NB4 (cell line): Measurements from ENCODE around the gene MYH9.

Source experiments
- DNase-seq: peaks from one replicate; pipeline ENCODE4 v3.0.0; 2010; ENCODE audit warnings: low read depth
- H3K4me3 ChIP-seq: one replicate; pipeline ENCODE4 v1.5.1; 2011; ENCODE audit warnings: mild to moderate bottlenecking, low read depth, low read length, moderate library complexity
- CTCF ChIP-seq: IDR thresholded peaks from one replicate; pipeline ENCODE4 v1.5.1; 2012; ENCODE audit warnings: low read depth, low read length
- MAX ChIP-seq: IDR thresholded peaks from 2 replicates; pipeline ENCODE4 v1.6.1; 2011; ENCODE audit warnings: low read depth, low read length
- MYC ChIP-seq: IDR thresholded peaks from 2 replicates; pipeline ENCODE4 v1.6.1; 2011; ENCODE audit warnings: low read depth, low read length
- POLR2A ChIP-seq: IDR thresholded peaks from 2 replicates; pipeline ENCODE4 v1.6.1; 2011; ENCODE audit warnings: mild to moderate bottlenecking; ENCODE audit not compliant: insufficient read length; ENCODE audit errors: extremely low read depth

MYH9 gene

GRCh38 chr22:36386900-36387708 is 663 bp downstream of the MYH9 start:
- TF ChIP-seq MAX = 0 out of 2 replicates have a peak, but pooled peaks have one; percentile 16
- no peak for TF ChIP-seq POLR2A
- peak; percentile 89 for DNase-seq
- H3K4me3 ChIP-seq = peak overlapping the region; percentile 91

- H3K4me3 ChIP-seq = peak overlapping the region; percentile 91
- TF ChIP-seq MAX (no peak), POLR2A (no peak), MYC (no peak), CTCF (no peak)
- DNase-seq = peak; percentile 68
Measured at GRCh38 chr22:36386351-36386899, 1.3 kb downstream of the MYH9 start.

GRCh38 chr22:36385491-36386350 is 2.0 kb downstream of the MYH9 start:
- H3K4me3 ChIP-seq = peak overlapping the region; percentile 91
- TF ChIP-seq MAX (no peak), MYC (no peak), POLR2A (no peak), CTCF (no peak)
- peak; percentile 76 for DNase-seq

GRCh38 chr22:36384766-36385481 is 2.8 kb downstream of the MYH9 start:
- TF ChIP-seq POLR2A = no peak
- TF ChIP-seq MYC = no peak
- TF ChIP-seq MAX = no peak
- TF ChIP-seq CTCF = no peak
- H3K4me3 ChIP-seq = peak overlapping the region; percentile 91
- peak; percentile 51 for DNase-seq

- peak; percentile 37 for DNase-seq
- TF ChIP-seq CTCF (no peak), POLR2A (no peak), MAX (no peak), MYC (no peak)
Measured at GRCh38 chr22:36383110-36383581, 4.6 kb downstream of the MYH9 start.

More at GRCh38 chr22:36383110-36383581, 4.6 kb downstream of the MYH9 start:
- H3K4me3 ChIP-seq = peak overlapping the region; percentile 13
